ENCODE measurements around the gene RAB11A. TPM values are rescaled to one million over a fixed set of nuclear protein-coding genes. Genes with fewer than 3 reads are reported as not detected.

Gene RAB11A
- total RNA-seq, 1 experiment from 2014 or later, result 245 TPM

DNA sequence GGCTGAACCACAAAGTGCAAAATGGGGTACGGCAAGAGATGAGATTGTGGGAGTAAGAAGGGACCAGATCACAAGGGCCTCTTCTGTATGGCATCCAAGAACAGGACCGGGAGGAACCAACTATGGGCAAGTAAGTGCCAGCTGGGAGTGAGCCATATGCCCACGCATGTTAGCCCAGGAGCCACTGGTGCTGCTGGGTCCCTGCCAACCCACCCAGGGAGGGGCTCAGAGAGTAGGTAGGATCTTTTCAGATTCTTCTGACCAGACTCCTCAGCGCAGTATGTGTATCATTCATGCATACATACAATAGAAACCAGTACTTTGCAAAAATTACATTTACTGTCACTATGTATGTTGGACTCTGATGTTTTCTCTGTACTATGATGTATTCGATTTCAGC is 54.0 kb downstream of the RAB11A start (continued):
- TF ChIP-seq, protein P1, sequence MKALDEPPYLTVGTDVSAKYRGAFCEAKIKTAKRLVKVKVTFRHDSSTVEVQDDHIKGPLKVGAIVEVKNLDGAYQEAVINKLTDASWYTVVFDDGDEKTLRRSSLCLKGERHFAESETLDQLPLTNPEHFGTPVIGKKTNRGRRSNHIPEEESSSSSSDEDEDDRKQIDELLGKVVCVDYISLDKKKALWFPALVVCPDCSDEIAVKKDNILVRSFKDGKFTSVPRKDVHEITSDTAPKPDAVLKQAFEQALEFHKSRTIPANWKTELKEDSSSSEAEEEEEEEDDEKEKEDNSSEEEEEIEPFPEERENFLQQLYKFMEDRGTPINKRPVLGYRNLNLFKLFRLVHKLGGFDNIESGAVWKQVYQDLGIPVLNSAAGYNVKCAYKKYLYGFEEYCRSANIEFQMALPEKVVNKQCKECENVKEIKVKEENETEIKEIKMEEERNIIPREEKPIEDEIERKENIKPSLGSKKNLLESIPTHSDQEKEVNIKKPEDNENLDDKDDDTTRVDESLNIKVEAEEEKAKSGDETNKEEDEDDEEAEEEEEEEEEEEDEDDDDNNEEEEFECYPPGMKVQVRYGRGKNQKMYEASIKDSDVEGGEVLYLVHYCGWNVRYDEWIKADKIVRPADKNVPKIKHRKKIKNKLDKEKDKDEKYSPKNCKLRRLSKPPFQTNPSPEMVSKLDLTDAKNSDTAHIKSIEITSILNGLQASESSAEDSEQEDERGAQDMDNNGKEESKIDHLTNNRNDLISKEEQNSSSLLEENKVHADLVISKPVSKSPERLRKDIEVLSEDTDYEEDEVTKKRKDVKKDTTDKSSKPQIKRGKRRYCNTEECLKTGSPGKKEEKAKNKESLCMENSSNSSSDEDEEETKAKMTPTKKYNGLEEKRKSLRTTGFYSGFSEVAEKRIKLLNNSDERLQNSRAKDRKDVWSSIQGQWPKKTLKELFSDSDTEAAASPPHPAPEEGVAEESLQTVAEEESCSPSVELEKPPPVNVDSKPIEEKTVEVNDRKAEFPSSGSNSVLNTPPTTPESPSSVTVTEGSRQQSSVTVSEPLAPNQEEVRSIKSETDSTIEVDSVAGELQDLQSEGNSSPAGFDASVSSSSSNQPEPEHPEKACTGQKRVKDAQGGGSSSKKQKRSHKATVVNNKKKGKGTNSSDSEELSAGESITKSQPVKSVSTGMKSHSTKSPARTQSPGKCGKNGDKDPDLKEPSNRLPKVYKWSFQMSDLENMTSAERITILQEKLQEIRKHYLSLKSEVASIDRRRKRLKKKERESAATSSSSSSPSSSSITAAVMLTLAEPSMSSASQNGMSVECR (CRISPR knock-in tag; IDR thresholded peaks at IDR 0.05; ENCODE audit: borderline replicate concordance), result no peak
- TF ChIP-seq SMAD4 (CRISPR knock-in tag; IDR thresholded peaks at IDR 0.05) (no peak), RORB (CRISPR knock-in tag; IDR thresholded peaks at IDR 0.05) (no peak), HMGA2 (CRISPR knock-in tag; IDR thresholded peaks at IDR 0.05) (no peak), EMX1 (CRISPR knock-in tag; IDR thresholded peaks at IDR 0.05) (no peak)

DNA sequence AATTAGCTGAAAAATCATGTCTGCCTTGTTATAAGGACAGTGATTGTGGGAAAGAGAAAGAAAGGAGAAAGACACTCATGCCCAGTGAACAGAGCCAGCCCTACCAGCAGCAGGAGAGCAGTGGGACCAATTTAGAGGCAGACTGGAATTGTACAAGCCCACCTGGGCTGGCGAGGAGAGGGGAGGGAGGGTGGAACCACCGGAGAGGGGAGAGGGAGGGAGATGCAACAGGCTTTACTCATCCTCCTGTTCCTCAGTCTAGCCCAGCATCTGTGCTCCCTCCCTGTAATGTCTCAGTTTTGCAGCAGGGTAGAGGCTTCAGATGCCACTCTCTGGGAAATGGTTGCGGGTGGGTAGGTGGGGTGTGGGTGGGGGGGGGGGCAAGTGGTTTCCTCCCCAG is 54.7 kb downstream of the RAB11A start:
- no peak overlapping the region for H3K27ac Mint-ChIP-seq
- H3K4me1 Mint-ChIP-seq, result peaks cover 7% of the 10 kb centered on the region
- no peaks in the 10 kb centered on the region for H3K36me3 Mint-ChIP-seq
- H3K9me3 Mint-ChIP-seq, result no peaks in the 10 kb centered on the region
- CTCF ChIA-PET, result no interaction called here
- no peak overlapping the region for H3K4me3 Mint-ChIP-seq
- ATAC-seq (no peak), DNase-seq (ENCODE audit: low spot score) (no peak)
- no peaks in the 10 kb centered on the region for H3K27me3 Mint-ChIP-seq (ENCODE audit: low read depth)
- TF ChIP-seq, protein P2, sequence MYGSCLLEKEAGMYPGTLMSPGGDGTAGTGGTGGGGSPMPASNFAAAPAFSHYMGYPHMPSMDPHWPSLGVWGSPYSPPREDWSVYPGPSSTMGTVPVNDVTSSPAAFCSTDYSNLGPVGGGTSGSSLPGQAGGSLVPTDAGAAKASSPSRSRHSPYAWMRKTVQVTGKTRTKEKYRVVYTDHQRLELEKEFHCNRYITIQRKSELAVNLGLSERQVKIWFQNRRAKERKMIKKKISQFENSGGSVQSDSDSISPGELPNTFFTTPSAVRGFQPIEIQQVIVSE (CRISPR knock-in tag; IDR thresholded peaks at IDR 0.05; ENCODE audit: borderline replicate concordance), result no peak
- TF ChIP-seq, protein P3, sequence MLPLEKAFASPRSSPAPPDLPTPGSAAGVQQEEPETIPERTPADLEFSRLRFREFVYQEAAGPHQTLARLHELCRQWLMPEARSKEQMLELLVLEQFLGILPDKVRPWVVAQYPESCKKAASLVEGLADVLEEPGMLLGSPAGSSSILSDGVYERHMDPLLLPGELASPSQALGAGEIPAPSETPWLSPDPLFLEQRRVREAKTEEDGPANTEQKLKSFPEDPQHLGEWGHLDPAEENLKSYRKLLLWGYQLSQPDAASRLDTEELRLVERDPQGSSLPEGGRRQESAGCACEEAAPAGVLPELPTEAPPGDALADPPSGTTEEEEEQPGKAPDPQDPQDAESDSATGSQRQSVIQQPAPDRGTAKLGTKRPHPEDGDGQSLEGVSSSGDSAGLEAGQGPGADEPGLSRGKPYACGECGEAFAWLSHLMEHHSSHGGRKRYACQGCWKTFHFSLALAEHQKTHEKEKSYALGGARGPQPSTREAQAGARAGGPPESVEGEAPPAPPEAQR (CRISPR knock-in tag; IDR thresholded peaks at IDR 0.05), result no peak
- TF ChIP-seq TCF7 (CRISPR knock-in tag; IDR thresholded peaks at IDR 0.05; ENCODE audit: low read depth) (no peak), GTF2I (CRISPR knock-in tag; conservative IDR thresholded peaks at IDR 0.05) (no peak), NR3C1 (CRISPR knock-in tag; conservative IDR thresholded peaks at IDR 0.05; ENCODE audit: low read depth) (no peak), GABPB1 (CRISPR knock-in tag; IDR thresholded peaks at IDR 0.05) (no peak), KAT7 (CRISPR knock-in tag; IDR thresholded peaks at IDR 0.05; ENCODE audit: borderline replicate concordance) (no peak)
- TF ChIP-seq, protein P4, sequence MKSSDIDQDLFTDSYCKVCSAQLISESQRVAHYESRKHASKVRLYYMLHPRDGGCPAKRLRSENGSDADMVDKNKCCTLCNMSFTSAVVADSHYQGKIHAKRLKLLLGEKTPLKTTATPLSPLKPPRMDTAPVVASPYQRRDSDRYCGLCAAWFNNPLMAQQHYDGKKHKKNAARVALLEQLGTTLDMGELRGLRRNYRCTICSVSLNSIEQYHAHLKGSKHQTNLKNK (CRISPR knock-in tag; IDR thresholded peaks at IDR 0.05), result no peak
- TF ChIP-seq, protein P5, sequence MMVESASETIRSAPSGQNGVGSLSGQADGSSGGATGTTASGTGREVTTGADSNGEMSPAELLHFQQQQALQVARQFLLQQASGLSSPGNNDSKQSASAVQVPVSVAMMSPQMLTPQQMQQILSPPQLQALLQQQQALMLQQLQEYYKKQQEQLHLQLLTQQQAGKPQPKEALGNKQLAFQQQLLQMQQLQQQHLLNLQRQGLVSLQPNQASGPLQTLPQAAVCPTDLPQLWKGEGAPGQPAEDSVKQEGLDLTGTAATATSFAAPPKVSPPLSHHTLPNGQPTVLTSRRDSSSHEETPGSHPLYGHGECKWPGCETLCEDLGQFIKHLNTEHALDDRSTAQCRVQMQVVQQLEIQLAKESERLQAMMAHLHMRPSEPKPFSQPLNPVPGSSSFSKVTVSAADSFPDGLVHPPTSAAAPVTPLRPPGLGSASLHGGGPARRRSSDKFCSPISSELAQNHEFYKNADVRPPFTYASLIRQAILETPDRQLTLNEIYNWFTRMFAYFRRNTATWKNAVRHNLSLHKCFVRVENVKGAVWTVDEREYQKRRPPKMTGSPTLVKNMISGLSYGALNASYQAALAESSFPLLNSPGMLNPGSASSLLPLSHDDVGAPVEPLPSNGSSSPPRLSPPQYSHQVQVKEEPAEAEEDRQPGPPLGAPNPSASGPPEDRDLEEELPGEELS (CRISPR knock-in tag; IDR thresholded peaks at IDR 0.05), result no peak
- POLR2A ChIA-PET, result no interaction called here

DNA sequence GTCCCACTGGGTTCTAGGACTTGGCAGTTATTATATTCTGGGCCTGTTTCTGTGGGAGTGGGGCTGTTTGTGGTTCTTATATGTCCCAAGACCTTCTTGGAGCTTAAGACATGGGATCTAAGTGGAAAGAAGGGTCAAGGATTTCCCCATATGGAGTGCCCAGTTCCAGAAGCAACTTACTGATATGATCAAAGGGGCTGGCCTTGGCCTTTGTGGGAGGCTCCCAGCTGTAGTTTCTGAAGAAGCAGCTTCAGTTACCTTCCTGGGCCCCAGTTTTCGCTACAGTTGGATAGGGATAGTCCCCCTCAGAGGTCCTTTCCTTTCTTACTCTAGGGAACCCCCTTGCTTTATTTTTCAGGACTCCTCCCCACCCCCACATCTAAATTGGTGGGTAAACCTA is 56.0 kb downstream of the RAB11A start:
- no peaks in the 10 kb centered on the region for H3K36me3 Mint-ChIP-seq
- H3K27me3 Mint-ChIP-seq (ENCODE audit: low read depth), result no peaks in the 10 kb centered on the region
- DNase-seq (ENCODE audit: low spot score), result no peak
- ChIA-PET CTCF (interaction anchor here (0.7 to 1.0 kb wide), 3 partner anchors 9 to 171 kb away, joined by 3 read pairs; no protein-coding TSS in a partner anchor), POLR2A (no interaction called here)
- ATAC-seq, result no peak
- peaks cover 8% of the 10 kb centered on the region for H3K4me1 Mint-ChIP-seq
- no peaks in the 10 kb centered on the region for H3K9me3 Mint-ChIP-seq
- no peak overlapping the region for H3K27ac Mint-ChIP-seq
- no peak overlapping the region for H3K4me3 Mint-ChIP-seq
- TF ChIP-seq, protein P6, sequence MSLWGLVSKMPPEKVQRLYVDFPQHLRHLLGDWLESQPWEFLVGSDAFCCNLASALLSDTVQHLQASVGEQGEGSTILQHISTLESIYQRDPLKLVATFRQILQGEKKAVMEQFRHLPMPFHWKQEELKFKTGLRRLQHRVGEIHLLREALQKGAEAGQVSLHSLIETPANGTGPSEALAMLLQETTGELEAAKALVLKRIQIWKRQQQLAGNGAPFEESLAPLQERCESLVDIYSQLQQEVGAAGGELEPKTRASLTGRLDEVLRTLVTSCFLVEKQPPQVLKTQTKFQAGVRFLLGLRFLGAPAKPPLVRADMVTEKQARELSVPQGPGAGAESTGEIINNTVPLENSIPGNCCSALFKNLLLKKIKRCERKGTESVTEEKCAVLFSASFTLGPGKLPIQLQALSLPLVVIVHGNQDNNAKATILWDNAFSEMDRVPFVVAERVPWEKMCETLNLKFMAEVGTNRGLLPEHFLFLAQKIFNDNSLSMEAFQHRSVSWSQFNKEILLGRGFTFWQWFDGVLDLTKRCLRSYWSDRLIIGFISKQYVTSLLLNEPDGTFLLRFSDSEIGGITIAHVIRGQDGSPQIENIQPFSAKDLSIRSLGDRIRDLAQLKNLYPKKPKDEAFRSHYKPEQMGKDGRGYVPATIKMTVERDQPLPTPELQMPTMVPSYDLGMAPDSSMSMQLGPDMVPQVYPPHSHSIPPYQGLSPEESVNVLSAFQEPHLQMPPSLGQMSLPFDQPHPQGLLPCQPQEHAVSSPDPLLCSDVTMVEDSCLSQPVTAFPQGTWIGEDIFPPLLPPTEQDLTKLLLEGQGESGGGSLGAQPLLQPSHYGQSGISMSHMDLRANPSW (CRISPR knock-in tag; conservative IDR thresholded peaks at IDR 0.05; ENCODE audit: low read depth), result no peak
- no peak for TF ChIP-seq GTF2I (CRISPR knock-in tag; conservative IDR thresholded peaks at IDR 0.05)
- no peak for TF ChIP-seq FOXP1 (CRISPR knock-in tag; IDR thresholded peaks at IDR 0.05; ENCODE audit: borderline replicate concordance)
- no peak for TF ChIP-seq ZNF317 (CRISPR knock-in tag; IDR thresholded peaks at IDR 0.05; ENCODE audit: borderline replicate concordance, low read depth)
- TF ChIP-seq, protein P7, sequence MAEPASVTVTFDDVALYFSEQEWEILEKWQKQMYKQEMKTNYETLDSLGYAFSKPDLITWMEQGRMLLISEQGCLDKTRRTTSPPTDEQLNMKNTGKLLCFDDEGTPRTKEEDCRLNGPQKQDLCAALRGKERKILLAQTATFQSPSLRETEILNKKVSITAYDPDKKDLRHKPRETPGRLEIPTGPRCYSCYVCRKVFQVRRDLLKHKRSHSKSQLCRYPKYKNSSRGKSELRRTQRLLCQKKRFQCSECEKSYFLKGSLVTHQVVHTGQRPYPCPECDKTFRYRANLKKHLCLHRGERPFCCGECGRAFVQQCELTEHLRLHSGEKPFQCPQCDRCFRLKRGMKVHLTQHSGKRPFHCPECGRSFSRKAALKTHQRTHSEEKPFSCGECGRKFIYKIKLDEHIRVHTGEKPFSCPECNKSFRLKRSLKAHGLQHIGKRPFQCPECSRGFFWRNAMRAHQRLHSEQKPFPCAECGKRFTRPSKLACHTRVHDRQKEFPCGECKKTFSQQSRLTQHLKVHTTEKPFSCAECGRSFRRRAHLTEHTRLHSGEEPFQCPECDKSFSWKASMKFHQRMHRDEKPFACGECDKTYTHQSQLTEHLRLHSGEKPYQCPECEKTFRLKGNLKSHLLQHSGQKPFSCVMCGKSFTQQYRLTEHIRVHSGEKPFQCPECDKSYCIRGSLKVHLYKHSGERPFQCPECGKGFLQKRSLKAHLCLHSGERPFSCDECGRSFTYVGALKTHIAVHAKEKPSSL (CRISPR knock-in tag; conservative IDR thresholded peaks at IDR 0.05), result no peak
- TF ChIP-seq, protein P8, sequence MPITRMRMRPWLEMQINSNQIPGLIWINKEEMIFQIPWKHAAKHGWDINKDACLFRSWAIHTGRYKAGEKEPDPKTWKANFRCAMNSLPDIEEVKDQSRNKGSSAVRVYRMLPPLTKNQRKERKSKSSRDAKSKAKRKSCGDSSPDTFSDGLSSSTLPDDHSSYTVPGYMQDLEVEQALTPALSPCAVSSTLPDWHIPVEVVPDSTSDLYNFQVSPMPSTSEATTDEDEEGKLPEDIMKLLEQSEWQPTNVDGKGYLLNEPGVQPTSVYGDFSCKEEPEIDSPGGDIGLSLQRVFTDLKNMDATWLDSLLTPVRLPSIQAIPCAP (CRISPR knock-in tag; IDR thresholded peaks at IDR 0.05), result no peak

Measured in WTC11 (cell line).